ENCODE data around the gene MYO3A.
"Not testable (repeated sequence)": the region's sequence is repeated elsewhere in the genome, so short reads cannot be mapped to it uniquely, and the experiment has no call there.

Gene MYO3A

DNA sequence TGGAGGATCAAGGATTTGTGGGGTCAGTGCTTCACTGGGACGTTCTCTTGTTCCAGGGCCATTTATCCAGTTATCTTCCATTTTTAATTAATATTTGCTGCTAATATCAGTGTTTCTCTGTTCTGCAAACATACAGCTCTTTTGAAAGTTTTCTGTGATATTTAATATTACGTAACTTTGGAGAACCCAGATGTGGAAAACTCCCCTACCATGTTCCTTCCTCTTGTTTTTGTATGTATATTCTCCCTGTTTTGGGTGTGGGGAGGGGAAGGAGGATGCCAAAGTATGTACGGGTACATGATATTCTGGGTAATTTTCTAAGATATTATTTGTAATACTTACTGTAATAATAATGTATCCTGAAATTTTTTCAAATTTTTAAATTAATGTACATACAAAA is 55.9 kb downstream of the MYO3A start:
- DNase-seq: no peak

DNA sequence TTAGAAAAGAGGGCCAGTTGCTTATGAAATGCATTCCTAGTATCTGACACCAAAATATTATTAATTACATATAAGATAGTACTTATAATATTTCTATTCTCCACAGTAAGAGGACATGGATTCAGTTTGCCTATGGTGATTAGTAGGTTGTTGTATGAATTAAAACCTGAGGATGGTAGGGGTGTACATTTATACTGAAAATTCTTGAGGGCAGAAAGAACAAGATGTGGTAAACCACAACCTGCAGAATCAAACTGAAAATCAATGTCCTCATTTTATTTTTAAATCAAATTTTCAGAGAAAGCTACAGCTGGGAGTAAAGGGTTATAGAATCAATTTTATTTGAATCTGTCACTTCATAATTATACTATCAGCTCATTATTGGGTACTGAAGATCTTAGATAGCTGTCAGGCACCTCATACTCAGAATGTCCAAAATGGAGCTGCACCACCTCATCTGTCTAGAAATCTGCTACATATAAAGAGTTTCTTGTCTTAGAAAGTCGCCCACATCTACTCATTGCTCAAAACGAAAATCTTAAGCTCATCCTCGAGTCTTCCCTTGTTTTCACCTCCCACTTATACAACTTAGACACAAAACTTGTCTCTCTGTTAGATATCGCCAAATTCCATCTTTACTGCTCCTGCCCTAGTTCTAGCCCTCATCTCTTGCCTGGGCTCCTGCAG is 65.4 kb downstream of the MYO3A start:
- DNase-seq: no peak

DNA sequence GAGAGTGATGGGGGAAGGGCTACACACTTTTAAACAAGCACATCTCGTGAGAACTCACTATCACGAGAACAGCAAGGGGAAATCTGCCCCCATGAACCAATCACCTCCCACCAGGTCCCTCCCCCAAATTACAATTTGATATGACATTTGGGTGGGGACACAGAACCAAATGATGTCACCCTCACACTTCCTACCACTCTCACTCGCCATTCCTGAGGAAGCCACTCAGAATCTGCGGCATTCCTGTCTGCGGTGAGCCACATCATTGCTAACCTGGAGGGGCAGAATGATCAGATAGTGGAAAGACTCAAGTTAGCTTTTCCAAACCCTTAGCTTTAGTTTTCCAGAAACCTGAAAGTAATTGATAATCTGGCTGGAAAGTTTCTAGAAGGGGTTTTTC is 66.9 kb downstream of the MYO3A start:
- no peak for DNase-seq

DNA sequence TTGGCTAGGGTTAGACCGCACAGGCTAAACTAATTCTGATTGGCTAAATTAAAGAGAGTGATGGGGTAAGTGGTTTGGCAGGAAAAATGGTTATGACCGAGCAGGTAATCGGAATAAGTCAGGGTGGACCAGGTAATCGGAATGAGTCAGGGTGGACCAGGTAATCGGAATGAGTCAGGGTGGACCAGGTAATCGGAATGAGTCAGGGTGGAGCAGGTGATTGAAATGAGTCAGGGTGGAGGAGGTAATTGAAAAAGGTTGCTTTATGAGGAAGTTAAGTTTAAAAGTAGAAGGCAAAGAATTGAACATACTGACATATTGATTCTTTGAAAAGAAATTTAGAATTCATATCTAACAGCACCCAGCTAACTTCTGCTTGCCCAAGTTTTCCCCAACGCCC is 68.4 kb downstream of the MYO3A start:
- not testable (repeated sequence) for DNase-seq

DNA sequence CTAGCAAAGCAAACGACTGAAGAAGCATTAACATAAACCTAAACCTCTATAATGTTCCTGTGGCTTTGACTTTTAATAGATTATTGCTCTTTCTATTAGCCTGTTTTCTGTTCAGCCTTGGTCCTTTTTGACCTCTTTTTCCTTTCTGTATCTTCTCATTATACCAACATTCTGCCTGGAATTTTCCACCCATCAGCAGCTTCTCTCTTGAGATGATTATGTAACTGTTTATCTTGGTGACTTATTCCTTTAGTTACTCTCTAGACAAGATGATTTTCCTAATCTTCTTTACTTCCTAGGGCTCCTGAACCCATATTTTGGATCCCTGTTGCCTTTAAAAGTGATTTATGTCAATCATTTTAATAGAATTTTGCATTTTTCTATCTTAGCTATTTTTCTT is 81.1 kb downstream of the MYO3A start:
- DNase-seq: no peak

- DNase-seq: no peak
Measured at GRCh38 chr10:26022831-26023230, 88.8 kb downstream of the MYO3A start.

DNA sequence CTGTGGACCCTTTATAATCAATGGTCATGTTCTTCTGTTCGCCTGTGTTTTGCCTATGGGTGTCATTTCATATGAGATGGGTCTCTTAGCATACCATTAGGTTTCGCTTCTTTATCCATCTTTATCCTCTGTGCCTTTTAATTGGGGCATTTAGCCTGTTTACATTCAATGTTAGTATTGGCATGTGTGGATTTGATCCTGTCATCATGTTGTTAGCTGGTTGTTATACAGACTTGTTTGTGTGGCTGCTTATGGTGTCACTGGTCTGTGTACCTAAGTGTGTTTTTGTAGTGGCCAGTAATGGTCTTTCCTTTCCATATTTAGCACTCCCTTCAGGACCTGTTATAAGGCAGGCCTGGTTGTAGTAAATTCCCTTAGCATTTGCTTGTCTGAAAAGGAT is 90.3 kb downstream of the MYO3A start:
- DNase-seq: no peak

GRCh38 chr10:26025523-26025922 is 91.5 kb downstream of the MYO3A start:
- no peak for DNase-seq

DNA sequence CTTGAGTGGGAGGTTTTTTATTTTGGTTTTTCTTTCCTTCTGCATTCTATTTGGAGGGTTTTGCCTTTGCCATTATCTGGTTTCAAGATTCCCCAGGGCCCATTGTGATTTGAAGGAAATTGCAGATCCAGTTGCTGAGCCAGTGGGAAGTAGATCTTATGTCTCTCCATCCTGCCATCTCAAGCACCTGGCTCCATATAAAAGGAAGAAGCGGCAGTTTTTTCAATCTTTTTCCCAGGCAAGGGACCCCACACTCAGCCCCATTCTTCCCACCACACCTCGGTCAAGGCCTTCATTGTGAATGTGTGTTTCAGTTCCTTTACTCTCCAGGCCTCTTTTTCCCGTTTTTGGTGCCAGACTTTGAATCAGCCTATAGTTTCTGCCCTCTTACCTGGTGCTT is 95.8 kb downstream of the MYO3A start:
- DNase-seq: no peak

GRCh38 chr10:26031300-26031699 is 97.3 kb downstream of the MYO3A start:
- DNase-seq: no peak

- DNase-seq: no peak
Measured at GRCh38 chr10:26043469-26043868, 109.4 kb downstream of the MYO3A start.

- DNase-seq: peak; percentile 3
Measured at GRCh38 chr10:26044141-26044749, 110.2 kb downstream of the MYO3A start.

- no peak for DNase-seq
Measured at GRCh38 chr10:26046073-26046700, 112.2 kb downstream of the MYO3A start.

DNA sequence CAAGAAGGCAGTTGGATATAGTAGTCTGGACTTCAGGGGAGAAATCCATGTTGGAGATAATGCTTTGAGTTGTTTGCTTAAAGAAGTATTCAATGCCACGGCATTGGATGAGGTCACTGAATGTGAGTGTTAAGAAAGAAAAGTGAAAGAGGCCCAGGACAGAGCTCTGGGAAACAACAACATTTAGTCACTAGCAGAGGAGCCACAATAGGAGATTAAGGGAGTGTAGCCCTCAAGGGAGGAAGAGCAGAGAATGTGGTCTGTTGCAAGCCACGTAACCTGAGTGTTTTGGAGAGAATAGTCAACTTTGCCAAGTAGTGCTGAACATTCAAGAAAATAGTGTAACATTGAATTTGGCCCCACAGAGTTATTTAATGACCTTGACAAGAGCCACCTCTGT is 114.7 kb downstream of the MYO3A start:
- no peak for DNase-seq

- DNase-seq: no peak
Measured at GRCh38 chr10:26052326-26052725, 118.3 kb downstream of the MYO3A start.

DNA sequence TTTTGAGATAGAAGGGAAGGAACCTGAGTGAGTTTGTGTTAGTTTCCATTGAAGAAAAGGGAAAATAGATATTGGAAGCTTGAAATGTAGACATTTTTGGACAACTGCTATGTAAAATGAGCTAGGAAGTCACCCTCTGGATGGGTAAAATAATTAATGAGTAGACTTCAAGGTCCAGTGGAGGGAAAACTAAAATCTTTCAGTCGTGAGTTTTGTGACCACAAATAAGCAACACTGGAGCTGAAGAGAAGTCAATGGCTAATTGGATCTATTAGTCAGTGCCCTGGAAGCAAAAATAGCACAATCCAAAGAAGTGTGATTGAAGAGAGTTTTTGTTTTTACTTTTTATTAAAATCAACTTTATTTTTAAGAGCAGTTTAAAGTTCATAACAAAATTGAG is 123.4 kb downstream of the MYO3A start:
- DNase-seq: no peak

DNA sequence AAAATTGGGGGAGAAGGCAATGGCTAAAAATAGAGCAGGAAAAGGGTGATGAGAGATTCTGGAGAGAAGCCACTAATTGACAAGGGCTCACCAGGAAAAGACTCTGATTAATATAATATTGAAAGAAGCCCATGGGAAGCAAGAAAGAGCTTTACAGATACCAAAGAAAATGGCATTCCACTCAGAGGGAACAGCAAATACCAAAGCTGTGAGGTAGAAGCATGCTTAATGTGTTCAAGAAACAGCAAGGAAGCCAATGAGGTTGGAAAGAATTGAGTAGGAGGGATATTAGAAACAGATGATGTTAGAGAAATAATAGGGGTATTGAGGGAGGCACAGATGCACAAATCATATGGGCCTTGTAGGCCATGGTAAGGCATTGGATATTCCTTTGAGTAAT is 130.1 kb downstream of the MYO3A start:
- no peak for DNase-seq

- no peak for DNase-seq
Measured at GRCh38 chr10:26067680-26068079, 133.7 kb downstream of the MYO3A start.

DNA sequence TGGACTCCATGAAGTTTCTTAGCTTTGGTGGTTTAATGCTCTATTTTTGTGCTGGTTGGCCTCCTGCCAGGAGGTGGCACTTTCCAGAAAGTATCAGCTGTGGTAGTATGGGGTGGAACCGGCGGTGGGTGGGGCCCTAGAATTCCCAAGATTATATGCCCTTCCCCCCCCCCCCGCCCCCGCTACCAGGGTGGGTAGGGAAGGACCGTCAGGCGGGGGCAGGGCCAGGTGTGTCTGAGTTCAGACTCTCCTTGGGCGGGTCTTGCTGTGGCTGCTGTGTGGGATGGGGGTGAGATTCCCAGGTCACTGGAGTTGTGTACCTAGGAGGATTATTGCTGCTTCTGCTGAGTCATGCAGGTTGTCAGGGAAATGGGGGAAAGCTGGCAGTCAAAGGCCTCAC is 146.9 kb downstream of the MYO3A start:
- DNase-seq: not testable (repeated sequence)

GRCh38 chr10:26081459-26081858 is 147.4 kb downstream of the MYO3A start:
- no peak for DNase-seq

DNA sequence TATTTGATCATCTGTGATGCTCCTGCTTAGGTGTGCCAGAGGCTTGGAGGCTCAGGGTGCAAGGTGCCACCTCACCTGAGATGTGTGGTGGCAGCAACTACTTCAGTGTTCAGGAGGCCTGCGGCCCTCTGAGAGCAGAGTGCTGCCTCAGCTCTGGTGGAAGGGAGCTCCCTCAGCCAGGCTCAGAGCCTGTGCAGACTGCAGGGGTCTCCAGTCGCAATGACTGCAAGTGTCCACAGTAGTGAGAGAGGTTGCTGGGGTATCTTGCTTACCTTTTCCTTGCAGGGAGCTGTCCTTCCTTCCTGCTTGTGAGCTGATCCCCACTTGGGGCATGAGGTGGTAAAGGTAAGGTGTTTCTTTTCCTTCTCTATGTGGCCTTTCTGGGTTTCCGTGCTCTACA is 151.5 kb downstream of the MYO3A start:
- DNase-seq: no peak

- no peak for DNase-seq
Measured at GRCh38 chr10:26087666-26088065, 153.6 kb downstream of the MYO3A start.

DNA sequence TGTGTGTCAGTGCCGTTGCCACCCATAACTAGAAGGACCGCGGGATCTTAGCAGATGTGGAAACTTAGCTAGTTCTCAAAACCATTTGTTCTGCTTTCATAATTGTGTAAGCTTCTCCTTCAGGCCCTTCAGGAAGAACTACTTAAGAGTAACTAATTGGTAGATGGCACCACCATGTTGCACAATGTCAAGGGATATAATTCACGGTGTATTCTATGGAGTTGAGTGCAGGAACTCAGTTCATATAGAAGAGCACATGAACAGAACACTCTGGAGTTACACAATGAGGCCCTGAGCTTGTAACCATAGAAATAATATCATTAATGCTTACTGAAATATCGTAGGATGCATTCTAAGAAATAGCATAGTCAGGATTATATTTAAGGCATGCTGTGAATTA is 156.0 kb downstream of the MYO3A start:
- no peak for DNase-seq

GRCh38 chr10:26090762-26091161 is 156.7 kb downstream of the MYO3A start:
- DNase-seq: no peak

DNA sequence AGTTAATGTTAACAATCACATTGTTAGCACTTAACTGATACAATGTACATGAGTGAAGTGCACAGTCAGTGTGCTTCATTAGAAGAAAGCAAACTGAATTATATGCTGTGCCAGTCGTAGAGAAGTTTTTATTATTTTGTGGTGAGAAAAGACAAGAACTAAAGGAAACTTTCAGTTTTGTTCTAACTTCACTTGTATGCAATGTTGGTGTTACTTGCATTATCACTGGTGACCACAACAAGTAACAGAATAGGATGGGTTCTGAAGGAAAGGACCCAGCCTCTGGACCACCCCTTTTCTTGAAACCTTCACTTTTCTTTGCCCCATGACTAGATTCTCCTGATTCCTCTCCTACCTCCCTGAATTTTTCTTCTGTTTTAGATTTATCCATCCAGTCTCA is 159.2 kb downstream of the MYO3A start:
- DNase-seq: no peak

All from NCI-H2107 (cell line).